HL-60 (cell line): ENCODE measurements around the gene COL21A1.
A peak's percentile ranks its signal among the peaks of the same experiment; 100 is the strongest.

ENCODE experiments used
- DNase-seq, 2 experiments: peaks; one replicate each; pipeline ENCODE4 v3.0.0-alpha.2; 2010 to 2020; ENCODE audit warnings: low read depth in 1 of 2, low spot score in 1 of 2
- H3K27ac ChIP-seq: fragments of 250-450 bp; sonication (Bioruptor Pico); replicated peaks from 2 replicates; pipeline ENCODE4 v1.5.1; 2020; ENCODE audit warnings: mild to moderate bottlenecking, moderate library complexity
- H3K27me3 ChIP-seq: fragments of 250-450 bp; sonication (Bioruptor Pico); 2 replicates; pipeline ENCODE4 v1.5.1; 2021; ENCODE audit warnings: mild to moderate bottlenecking, moderate library complexity; ENCODE audit not compliant: insufficient read depth, poor library complexity, severe bottlenecking
- H3K4me3 ChIP-seq: replicated peaks from 2 replicates; pipeline ENCODE4 v1.5.1; 2011; ENCODE audit warnings: mild to moderate bottlenecking, control low read depth, low read length; ENCODE audit not compliant: insufficient read depth
- CTCF ChIP-seq: IDR thresholded peaks from one replicate; pipeline ENCODE4 v1.5.1; 2011; ENCODE audit warnings: low read length, control low read depth, inconsistent platforms; ENCODE audit not compliant: insufficient read depth
- GABPA ChIP-seq: IDR thresholded peaks from 2 replicates; pipeline ENCODE4 v1.6.1; 2012; ENCODE audit warnings: low read depth
- POLR2AphosphoS5 ChIP-seq: IDR thresholded peaks from 2 replicates; pipeline ENCODE4 v1.6.1; 2012; ENCODE audit warnings: low read depth
- REST ChIP-seq: IDR thresholded peaks from 2 replicates; pipeline ENCODE4 v1.6.1; 2012; ENCODE audit warnings: low read depth; ENCODE audit not compliant: insufficient replicate concordance
- SPI1 ChIP-seq: IDR thresholded peaks from 2 replicates; pipeline ENCODE4 v1.6.1; 2012; ENCODE audit warnings: low read depth, mild to moderate bottlenecking, borderline replicate concordance

Gene COL21A1

GRCh38 chr6:56040223-56040622 is 207.2 kb downstream of the COL21A1 start:
- DNase-seq, result peak in 1 of 2 experiments; percentile 23
- H3K4me3 ChIP-seq, result no peak overlapping the region

GRCh38 chr6:56038764-56039163 is 208.6 kb downstream of the COL21A1 start:
- no peak for TF ChIP-seq CTCF
- TF ChIP-seq GABPA, result no peak
- no peak for TF ChIP-seq SPI1
- no peak for TF ChIP-seq POLR2AphosphoS5
- TF ChIP-seq REST, result no peak
- peaks cover 3% of the 10 kb centered on the region for H3K27me3 ChIP-seq
- no peak overlapping the region for H3K4me3 ChIP-seq
- no peak overlapping the region for H3K27ac ChIP-seq
- DNase-seq, result no peak

More at GRCh38 chr6:56040223-56040622, 207.2 kb downstream of the COL21A1 start:
- H3K27ac ChIP-seq, result no peak overlapping the region
- TF ChIP-seq GABPA (no peak), REST (no peak), SPI1 (no peak), POLR2AphosphoS5 (no peak), CTCF (no peak)
- peaks cover 3% of the 10 kb centered on the region for H3K27me3 ChIP-seq

GRCh38 chr6:56037601-56038000 is 209.8 kb downstream of the COL21A1 start:
- Histone ChIP-seq H3K27me3 (peaks cover 3% of the 10 kb centered on the region), H3K27ac (no peak overlapping the region), H3K4me3 (no peak overlapping the region)
- no peak for DNase-seq
- no peak for TF ChIP-seq GABPA
- no peak for TF ChIP-seq POLR2AphosphoS5
- TF ChIP-seq CTCF, result no peak
- no peak for TF ChIP-seq REST
- TF ChIP-seq SPI1, result no peak
